ENCODE data around the gene THNSL1.

DNA sequence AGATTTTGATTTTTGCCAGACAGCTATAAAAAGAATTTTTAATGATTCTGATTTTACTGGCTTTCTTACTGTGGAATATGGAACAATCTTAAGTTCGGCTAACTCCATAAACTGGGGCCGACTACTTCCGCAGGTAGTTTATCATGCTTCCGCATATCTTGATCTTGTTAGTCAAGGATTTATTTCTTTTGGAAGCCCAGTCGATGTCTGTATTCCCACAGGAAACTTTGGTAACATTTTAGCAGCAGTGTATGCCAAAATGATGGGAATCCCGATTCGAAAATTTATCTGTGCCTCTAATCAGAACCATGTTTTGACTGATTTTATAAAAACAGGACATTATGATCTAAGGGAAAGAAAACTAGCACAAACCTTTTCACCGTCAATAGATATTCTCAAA is 8.1 kb downstream of the THNSL1 start:
- TF ChIP-seq, protein P1, sequence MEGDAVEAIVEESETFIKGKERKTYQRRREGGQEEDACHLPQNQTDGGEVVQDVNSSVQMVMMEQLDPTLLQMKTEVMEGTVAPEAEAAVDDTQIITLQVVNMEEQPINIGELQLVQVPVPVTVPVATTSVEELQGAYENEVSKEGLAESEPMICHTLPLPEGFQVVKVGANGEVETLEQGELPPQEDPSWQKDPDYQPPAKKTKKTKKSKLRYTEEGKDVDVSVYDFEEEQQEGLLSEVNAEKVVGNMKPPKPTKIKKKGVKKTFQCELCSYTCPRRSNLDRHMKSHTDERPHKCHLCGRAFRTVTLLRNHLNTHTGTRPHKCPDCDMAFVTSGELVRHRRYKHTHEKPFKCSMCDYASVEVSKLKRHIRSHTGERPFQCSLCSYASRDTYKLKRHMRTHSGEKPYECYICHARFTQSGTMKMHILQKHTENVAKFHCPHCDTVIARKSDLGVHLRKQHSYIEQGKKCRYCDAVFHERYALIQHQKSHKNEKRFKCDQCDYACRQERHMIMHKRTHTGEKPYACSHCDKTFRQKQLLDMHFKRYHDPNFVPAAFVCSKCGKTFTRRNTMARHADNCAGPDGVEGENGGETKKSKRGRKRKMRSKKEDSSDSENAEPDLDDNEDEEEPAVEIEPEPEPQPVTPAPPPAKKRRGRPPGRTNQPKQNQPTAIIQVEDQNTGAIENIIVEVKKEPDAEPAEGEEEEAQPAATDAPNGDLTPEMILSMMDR (IDR thresholded peaks at IDR 0.05): no peak
- no peak for TF ChIP-seq EP300 (IDR thresholded peaks at IDR 0.05)
